ENCODE measurements around the gene HOMER1. TPM values are rescaled to one million over a fixed set of nuclear protein-coding genes. Genes with fewer than 3 reads are reported as not detected.

HOMER1 gene
- total and polyA plus RNA-seq, 2 of the 4 experiments (the other 2 are of a cell fraction), result 1.9 to 6.8 TPM

GRCh38 chr5:79420248-79420647, 93.7 kb downstream of the HOMER1 start:
- Histone ChIP-seq H3K27me3 (ENCODE audit: control insufficient read depth, insufficient read depth, low read length) (no peaks in the 10 kb centered on the region), H3K4me3 (ENCODE audit: insufficient read depth, low read depth, low read length) (no peak overlapping the region), H4K20me1 (ENCODE audit: insufficient read depth, low read length) (no peaks in the 10 kb centered on the region), H3K56ac (ENCODE audit: extremely low read depth, insufficient read depth, low read length) (no peak overlapping the region), H3K4me2 (ENCODE audit: low read depth, low read length) (no peak overlapping the region), H3K9me1 (ENCODE audit: insufficient read depth, low read length) (no peaks in the 10 kb centered on the region), H2BK20ac (ENCODE audit: low read depth, low read length) (no peak overlapping the region), H3K4ac (ENCODE audit: low read depth, low read length) (no peak overlapping the region), H2AFZ (replicated peaks; ENCODE audit: low read length, poor library complexity) (no peak overlapping the region), H3K4me1 (ENCODE audit: control insufficient read depth, insufficient read depth, low read length) (peaks cover 2% of the 10 kb centered on the region; the same call in 1 of the 2 replicates), H2BK120ac (ENCODE audit: low read depth, low read length) (no peak overlapping the region), H4K5ac (ENCODE audit: low read depth, low read length) (no peak overlapping the region), H3K14ac (replicated peaks; ENCODE audit: low read depth, low read length) (no peak overlapping the region), H3K9ac (ENCODE audit: low read depth, low read length) (no peak overlapping the region), H2AK9ac (replicated peaks; ENCODE audit: low read depth, low read length, poor library complexity) (no peak overlapping the region), H3K18ac (ENCODE audit: low read depth, low read length) (no peak overlapping the region), H3K79me1 (ENCODE audit: low read depth in 1 of 2, low read length in 2 of 2) (no peaks in the 10 kb centered on the region), H2AK5ac (ENCODE audit: low read depth, low read length) (no peak overlapping the region), H3K23ac (ENCODE audit: low read depth, low read length) (no peak overlapping the region), H4K8ac (ENCODE audit: low read depth in 2 of 2, low read length in 2 of 2) (no peak overlapping the region), H4K91ac (ENCODE audit: insufficient read depth, low read depth, low read length) (no peak overlapping the region), H2BK5ac (ENCODE audit: low read depth, low read length, poor library complexity, severe bottlenecking) (no peak overlapping the region), H3K36me3 (ENCODE audit: control insufficient read depth, insufficient read depth, low read length) (no peaks in the 10 kb centered on the region), H2BK15ac (ENCODE audit: low read depth, low read length) (no peak overlapping the region), H3K27ac (ENCODE audit: insufficient read depth, low read length) (no peak overlapping the region), H3K9me3 (ENCODE audit: control insufficient read depth, insufficient read depth, low read length) (no peaks in the 10 kb centered on the region)
- in situ Hi-C loops (cut with MboI; ENCODE audit: low sequenced_read_pairs), result no loop called here
- no TSS peak for BruUV-seq (replicated peaks)
- ChIA-PET CTCF (no interaction called here), POLR2A (ENCODE audit: unreplicated experiment) (interaction anchor here (0.6 kb wide), 1 partner anchor 20 kb away, joined by 3 read pairs; no protein-coding TSS in a partner anchor)
- intact Hi-C loops (cut with micrococcal nuclease), result no loop called here
- dilution Hi-C loops (cut with HindIII; ENCODE audit: low sequenced_read_pairs, unreplicated experiment), result no loop called here
- no CpG with 5 or more reads among the region's 3 CpGs for WGBS, 2 experiments (ENCODE audit: extremely low coverage in 2 of 2, insufficient read length in 1 of 2)
- TF ChIP-seq, protein P1, sequence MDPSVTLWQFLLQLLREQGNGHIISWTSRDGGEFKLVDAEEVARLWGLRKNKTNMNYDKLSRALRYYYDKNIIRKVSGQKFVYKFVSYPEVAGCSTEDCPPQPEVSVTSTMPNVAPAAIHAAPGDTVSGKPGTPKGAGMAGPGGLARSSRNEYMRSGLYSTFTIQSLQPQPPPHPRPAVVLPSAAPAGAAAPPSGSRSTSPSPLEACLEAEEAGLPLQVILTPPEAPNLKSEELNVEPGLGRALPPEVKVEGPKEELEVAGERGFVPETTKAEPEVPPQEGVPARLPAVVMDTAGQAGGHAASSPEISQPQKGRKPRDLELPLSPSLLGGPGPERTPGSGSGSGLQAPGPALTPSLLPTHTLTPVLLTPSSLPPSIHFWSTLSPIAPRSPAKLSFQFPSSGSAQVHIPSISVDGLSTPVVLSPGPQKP (IDR thresholded peaks at IDR 0.05; ENCODE audit: borderline replicate concordance, low read depth, low read length), result no peak
- DNase-seq, result no peak
- ATAC-seq (ENCODE audit: low read depth), result no peak
